WERI-Rb-1 (cell line): Measurements from ENCODE around the gene MIGA1.

Experiments
- DNase-seq: peaks from one replicate; pipeline ENCODE4 v3.0.0-alpha.2; 2020
- H3K27ac ChIP-seq: fragments of 250-450 bp; sonication (Bioruptor Pico); 2 replicates; pipeline ENCODE4 v1.5.1; 2020; ENCODE audit warnings: mild to moderate bottlenecking, moderate library complexity
- H3K27me3 ChIP-seq: fragments of 250-450 bp; sonication (Bioruptor Pico); 2 replicates; pipeline ENCODE4 v1.5.1; 2021; ENCODE audit warnings: mild to moderate bottlenecking, low read depth, moderate library complexity; ENCODE audit not compliant: insufficient read depth, severe bottlenecking
- H3K36me3 ChIP-seq: fragments of 250-450 bp; sonication (Bioruptor Pico); 2 replicates; pipeline ENCODE4 v1.5.1; 2020; ENCODE audit warnings: mild to moderate bottlenecking, moderate library complexity
- H3K4me3 ChIP-seq: 2 replicates; pipeline ENCODE4 v1.5.1; 2011; ENCODE audit warnings: low read depth, mild to moderate bottlenecking, control low read depth, low read length
- H3K9me3 ChIP-seq: fragments of 250-450 bp; sonication (Bioruptor Pico); 2 replicates; pipeline ENCODE4 v1.5.1; 2021; ENCODE audit warnings: mild to moderate bottlenecking, moderate library complexity; ENCODE audit not compliant: severe bottlenecking
- CTCF ChIP-seq: IDR thresholded peaks from 2 replicates; pipeline ENCODE4 v1.5.1; 2011; ENCODE audit warnings: low read depth, mild to moderate bottlenecking, control low read depth, inconsistent platforms, low read length

Gene MIGA1

GRCh38 chr1:77828098-77828497, 48.6 kb downstream of the MIGA1 start:
- peaks cover 4% of the 10 kb centered on the region; the same call in 1 of the 2 replicates for H3K36me3 ChIP-seq
- TF ChIP-seq CTCF: no peak
- H3K27ac ChIP-seq: no peak overlapping the region
- no peaks in the 10 kb centered on the region for H3K9me3 ChIP-seq
- DNase-seq: no peak
- no peak overlapping the region for H3K4me3 ChIP-seq
- no peaks in the 10 kb centered on the region for H3K27me3 ChIP-seq

- no peak for TF ChIP-seq CTCF
- H3K36me3 ChIP-seq: no peaks in the 10 kb centered on the region
- H3K27ac ChIP-seq: no peak overlapping the region
These were observed 50.4 kb downstream of the MIGA1 start for GRCh38 chr1:77829851-77830250.

GRCh38 chr1:77830946-77831345, 51.5 kb downstream of the MIGA1 start:
- no peak for TF ChIP-seq CTCF
- H3K9me3 ChIP-seq: no peaks in the 10 kb centered on the region
- DNase-seq: no peak
- no peak overlapping the region for H3K4me3 ChIP-seq
- H3K36me3 ChIP-seq: no peaks in the 10 kb centered on the region
- H3K27ac ChIP-seq: no peak overlapping the region
- H3K27me3 ChIP-seq: no peaks in the 10 kb centered on the region

More at GRCh38 chr1:77829851-77830250, 50.4 kb downstream of the MIGA1 start:
- no peak overlapping the region for H3K4me3 ChIP-seq
- DNase-seq: no peak
- no peaks in the 10 kb centered on the region for H3K9me3 ChIP-seq
- H3K27me3 ChIP-seq: no peaks in the 10 kb centered on the region

- TF ChIP-seq CTCF: no peak
- H3K27me3 ChIP-seq: no peaks in the 10 kb centered on the region
These were observed 52.1 kb downstream of the MIGA1 start for GRCh38 chr1:77831566-77831965.

DNA sequence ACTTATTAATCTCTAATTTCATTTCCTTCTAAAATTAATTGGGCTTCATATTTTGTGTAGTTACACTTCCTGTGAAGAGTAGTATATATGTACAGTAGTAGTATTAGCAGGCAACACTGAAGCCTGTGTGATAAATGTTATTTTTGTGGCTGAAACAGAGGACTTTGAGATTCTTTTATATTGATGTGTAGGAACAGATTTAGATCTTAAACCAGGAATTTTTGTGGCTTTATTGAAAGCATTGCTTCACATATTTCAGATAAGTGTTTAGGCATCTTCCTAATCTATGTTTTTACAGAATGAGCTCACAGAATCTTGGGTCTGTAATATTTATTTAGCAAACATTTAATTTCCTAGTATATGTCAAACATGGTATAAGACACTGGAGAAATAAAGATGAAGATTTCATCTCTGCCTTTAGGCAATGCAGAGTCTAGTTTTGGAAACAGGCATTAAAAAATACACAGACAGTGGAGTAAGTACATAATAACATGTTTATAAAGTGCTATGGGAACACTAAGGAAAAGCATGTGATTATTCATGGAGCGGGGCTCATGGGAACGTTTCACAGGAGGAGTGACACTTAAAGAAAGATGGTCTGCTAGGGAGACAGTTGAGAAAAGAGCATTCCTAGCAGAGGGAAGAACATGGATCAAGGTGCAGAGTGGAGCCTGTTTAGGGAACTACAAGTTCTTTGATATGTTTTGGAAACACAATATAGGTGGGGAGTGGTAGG, 52.7 kb downstream of the MIGA1 start:
- Histone ChIP-seq H3K4me3 (no peak overlapping the region), H3K9me3 (no peaks in the 10 kb centered on the region), H3K27me3 (no peaks in the 10 kb centered on the region), H3K27ac (no peak overlapping the region), H3K36me3 (no peaks in the 10 kb centered on the region)
- DNase-seq: no peak
- no peak for TF ChIP-seq CTCF

More at GRCh38 chr1:77831566-77831965, 52.1 kb downstream of the MIGA1 start:
- no peak for DNase-seq
- Histone ChIP-seq H3K27ac (no peak overlapping the region), H3K36me3 (no peaks in the 10 kb centered on the region), H3K9me3 (no peaks in the 10 kb centered on the region), H3K4me3 (no peak overlapping the region)

DNA sequence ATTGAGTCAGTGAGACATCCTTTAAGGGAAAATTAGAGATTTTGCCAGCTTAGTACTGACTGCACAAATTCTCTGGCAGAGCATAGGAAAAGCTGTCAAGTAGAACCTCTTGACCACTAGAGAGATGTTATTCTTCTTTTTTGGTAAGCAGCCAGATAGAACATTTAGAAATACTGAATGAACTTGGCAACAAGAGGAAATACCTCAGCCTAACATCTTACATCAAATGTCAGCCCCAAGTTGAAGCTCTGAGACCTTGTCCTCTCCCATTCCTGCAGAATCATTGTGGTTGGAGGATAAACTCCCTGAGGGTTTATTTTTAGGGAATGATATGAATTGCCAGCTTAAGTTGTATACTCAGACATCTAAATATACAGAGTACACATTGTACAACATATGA, 53.5 kb downstream of the MIGA1 start:
- no peaks in the 10 kb centered on the region for H3K9me3 ChIP-seq
- no peak for DNase-seq
- no peak for TF ChIP-seq CTCF
- H3K27me3 ChIP-seq: no peaks in the 10 kb centered on the region
- H3K36me3 ChIP-seq: no peaks in the 10 kb centered on the region
- H3K4me3 ChIP-seq: no peak overlapping the region
- H3K27ac ChIP-seq: no peak overlapping the region
